Endometrium (tissue), 2 donors: Measurements from ENCODE around the gene PANX2.
"Not testable (repeated sequence)": the region's sequence is repeated elsewhere in the genome, so short reads cannot be mapped to it uniquely, and the experiment has no call there.

Experiments
- FAIRE-seq: peaks from 2 replicates; lab custom pipeline; 2012; peaks lifted over from hg19 to GRCh38; lab: Jason Lieb, UNC
- donor health status: control.
- donor health status: control.

PANX2 gene

DNA sequence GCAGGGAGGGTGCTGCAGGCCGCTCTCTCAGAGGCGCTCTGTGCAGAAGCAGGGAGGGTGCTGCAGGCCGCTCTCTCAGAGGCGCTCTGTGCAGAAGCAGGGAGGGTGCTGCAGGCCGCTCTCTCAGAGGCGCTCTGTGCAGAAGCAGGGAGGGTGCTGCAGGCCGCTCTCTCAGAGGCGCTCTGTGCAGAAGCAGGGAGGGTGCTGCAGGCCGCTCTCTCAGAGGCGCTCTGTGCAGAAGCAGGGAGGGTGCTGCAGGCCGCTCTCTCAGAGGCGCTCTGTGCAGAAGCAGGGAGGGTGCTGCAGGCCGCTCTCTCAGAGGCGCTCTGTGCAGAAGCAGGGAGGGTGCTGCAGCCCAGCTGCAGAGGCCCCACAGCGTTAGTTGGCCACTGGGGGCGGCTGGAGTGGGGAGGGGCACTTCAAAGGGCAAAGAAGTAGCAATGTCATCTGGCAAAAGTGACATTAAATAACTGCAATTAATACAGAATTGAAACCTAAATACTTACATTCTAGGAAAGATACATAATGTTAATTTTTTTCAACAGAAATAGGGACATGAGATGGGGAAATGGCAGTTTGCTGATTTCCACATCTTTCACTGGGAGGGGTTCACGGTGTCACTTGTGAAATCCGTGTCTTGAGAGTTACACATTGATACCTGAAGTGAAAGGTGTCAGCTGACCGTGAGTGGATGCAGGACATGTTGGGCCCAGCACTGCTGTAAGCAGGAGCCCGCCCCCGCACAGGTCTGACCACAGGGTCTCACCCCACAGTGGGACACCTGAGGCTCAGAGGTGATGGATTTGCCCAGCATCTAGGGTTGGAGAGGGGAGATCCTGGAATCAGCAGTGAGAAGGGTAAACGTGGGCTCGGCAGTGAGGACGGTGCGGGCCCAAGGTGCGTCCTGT is 23.0 kb upstream of the PANX2 start:
- FAIRE-seq: not testable (repeated sequence)

DNA sequence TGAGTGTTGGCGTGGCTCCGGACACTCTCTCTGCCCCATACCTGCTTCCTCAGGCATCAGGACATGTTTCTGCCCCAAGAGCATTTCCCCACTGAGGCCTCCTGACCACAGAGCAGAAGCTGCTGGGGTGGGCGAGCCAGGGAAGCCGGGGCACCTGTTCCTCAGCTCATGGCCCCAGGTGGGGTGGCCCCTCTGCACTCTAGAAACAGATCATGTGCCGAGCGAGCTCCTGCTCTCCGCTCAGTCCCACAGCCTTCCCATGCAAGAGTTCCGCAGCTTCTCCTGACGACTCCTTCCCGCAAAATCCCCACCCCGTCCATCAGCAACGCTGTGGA is 22.4 kb upstream of the PANX2 start:
- FAIRE-seq: no peak

DNA sequence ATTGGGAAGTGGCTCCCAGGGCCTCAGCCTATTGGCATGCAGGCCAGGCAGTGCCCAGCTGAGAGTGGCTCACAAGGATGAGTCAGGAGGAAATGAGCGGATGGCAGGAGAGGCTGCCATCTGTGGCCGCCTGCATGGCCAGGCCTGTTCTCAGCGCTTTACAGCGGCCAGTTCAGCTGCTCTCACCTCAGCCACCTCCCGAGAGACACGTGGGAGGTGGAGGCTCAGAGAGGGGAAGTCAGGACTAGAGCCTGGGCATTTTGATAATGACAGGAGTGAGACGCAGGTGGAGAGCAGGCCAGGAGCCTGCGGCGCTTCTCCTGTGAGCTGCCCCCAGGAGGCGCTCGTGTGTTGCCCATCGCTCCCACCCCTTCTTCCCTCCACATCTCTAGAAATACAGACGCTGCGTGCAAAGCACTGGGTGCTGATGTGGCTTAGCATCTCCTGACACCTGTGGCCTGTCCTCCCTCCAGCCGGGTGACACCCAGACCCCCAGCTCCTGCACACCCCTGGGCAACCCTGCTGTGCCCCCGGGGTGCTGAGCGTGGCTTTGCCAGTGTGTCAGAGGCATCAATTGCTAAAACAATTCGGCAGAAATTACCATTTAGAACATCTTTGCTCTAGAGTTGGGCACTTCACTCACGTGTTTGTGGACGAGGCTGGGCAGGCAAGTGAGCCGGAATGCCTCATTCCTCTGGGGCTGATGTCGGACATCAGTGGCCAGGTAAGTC is 21.4 kb upstream of the PANX2 start:
- no peak for FAIRE-seq

DNA sequence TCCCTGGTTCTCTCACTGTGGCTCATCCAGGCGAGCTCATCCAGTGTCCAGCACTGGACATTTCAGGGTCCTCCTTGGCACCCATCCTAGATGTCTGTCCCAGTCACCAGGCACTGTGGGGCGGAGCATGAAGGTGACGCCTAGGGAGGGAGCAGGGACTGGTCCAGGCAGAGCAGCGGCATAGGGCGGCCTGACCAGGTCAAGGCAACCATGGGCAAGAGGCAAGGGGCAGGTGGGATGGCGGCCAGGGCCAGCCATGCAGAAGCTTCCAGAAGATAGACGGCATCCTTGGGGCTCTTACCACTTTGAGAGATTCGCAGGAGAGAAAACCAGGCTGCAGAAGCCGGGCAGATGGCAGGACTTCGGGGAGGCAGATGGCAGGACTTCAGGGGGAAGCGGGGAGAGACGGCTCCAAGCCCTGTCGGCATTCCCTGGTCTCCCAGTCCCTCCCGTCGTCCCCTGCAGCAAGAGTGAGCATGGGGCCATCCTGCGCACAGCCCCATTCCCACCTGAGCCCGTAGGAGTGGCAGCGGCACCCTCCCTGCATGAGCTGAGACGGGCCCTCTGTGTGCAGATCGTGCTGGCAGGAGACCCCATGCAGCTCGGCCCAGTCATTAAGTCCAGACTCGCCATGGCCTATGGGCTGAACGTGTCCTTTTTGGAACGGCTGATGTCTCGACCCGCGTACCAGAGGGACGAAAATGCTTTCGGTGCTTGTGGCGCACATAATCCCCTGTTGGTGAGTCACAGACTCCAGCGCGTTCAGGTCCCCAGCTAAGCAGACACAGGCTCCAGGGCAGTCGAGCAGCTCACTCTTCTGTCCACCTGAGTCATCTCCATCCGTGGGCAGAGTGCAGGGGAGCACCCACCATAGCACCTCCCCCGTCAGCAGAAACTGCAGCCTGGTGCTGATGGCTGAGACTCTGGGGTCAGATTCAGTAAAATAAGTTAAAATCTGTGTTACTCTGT is 20.1 kb upstream of the PANX2 start:
- FAIRE-seq: no peak

- no peak for FAIRE-seq
These were observed 18.7 kb upstream of the PANX2 start for GRCh38 chr22:50151571-50152537.

DNA sequence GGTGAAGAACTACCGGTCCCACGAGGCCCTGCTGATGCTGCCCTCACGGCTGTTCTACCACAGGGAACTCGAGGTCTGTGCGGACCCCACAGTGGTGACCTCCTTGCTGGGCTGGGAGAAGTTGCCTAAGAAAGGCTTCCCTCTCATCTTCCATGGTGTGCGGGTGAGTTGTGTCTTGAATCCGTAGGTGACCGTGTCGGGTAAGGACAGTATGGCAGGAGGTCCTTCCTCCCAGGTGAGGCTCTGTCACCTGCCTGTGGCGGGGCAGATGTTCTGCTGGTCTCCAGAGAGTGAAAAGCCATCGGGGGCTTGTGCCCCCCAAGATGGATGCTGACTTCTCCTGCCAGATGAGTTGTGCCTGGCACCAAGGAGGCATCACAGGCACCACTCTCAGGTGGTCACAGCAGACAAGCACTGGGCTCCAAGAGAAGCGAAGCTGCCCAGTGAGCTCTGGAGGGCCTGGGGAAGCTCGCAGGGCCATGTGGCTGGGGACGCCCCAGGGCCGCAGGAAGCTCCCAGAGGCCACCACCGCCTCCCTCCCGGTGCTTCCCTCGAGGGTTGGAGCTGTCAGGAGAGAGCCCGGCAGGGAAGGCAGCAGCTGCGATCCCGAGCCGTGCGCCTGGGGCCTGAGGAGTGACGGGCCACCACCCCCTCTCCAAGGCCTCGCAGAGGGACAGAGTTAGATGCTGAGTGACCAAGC is 17.3 kb upstream of the PANX2 start:
- FAIRE-seq: no peak

DNA sequence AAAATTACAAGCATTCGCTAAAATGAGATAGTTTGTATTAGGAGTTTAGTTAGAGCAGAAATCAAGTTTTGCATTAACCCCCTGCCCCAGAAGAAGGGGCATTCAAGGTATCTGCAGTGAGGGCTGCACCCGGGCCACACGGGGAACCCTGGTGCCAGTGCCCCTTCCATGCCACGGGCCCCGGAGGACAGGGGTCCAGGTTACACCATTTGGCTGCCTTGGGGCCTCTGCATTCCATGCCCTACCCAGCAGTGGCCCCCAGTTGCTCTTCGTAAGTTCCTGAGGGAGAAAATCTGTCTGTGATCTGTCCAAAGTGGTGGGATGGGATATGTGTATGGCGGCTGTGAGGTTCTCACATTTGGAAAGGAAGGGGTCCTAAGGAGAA is 16.8 kb upstream of the PANX2 start:
- FAIRE-seq: no peak

DNA sequence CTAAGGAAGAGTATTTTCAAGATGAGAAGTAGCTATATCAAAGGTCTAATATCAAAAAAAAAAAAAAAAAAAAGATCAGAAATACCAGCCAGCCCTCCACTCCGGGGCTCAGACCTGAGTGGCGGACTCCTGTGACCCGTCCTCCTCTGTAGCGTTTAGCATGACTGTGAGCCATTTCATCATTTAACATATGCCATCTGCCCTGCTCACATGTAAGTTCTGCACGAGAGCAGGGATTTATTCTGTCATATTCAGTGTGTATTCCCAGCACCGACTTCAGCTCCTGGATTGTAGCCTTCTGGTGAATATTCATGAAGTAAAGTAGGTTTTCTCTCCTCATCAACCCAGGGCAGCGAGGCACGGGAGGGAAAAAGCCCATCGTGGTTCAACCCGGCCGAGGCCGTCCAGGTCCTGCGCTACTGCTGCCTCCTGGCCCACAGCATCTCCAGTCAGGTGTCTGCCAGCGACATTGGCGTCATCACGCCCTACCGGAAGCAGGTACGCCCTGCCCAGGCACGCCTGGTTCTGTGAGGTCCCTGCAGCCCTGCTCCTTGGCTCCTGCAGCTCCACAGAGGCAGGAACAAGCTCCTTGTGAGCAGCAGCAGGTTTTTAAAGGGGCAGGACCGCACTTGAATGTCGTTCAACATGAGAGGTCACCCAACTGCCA is 12.7 kb upstream of the PANX2 start:
- no peak for FAIRE-seq

DNA sequence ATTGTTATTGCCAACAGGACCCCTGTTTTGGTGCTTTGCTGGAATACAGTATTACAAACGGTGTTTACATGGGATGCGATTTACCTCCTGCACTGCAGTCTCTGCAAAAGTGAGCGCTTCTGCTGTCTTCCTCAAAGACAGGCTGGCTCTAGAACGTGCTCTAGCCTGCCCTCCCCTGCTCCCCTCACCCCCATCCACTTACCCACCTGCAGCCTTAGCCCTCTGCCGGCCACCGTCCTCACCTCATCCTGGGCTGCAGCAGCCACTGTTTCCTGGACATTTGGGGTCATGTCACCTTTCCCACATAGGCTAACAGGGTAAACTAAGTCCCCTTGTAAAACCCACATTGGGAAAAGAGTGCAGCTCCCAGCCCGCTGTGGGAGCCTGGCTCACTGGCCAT is 9.6 kb upstream of the PANX2 start:
- no peak for FAIRE-seq

GRCh38 chr22:50161508-50162390 is 8.8 kb upstream of the PANX2 start:
- no peak for FAIRE-seq

DNA sequence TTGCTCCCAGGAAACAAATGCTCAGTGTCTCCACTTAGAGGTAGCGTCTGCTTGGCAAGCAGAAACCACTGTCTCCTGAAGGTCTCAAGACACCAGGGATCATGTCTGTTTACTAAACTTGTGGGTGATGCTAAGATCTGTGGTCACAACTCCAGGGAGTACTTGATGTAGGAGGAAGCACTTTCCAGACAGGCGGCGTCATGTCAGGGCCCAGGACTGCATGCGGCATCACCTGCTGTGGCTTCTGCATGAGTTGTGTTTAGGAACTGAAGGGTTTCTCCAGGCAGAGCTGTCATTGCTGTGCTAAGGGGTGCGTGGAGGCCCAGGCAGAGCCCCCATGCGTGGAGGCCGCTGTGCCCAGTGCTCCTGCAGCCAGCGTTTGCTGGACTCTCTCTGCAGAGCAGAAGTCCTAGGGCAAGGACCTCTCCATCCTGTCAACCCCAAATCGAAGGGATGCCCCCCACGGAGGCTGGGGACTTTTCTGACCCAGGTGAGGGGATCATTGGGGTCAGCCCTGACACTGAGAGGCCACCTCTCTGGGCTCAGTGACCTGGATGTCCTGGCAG is 8.1 kb upstream of the PANX2 start:
- no peak for FAIRE-seq

- FAIRE-seq: no peak
These were observed 5.0 kb upstream of the PANX2 start for GRCh38 chr22:50165436-50166123.

DNA sequence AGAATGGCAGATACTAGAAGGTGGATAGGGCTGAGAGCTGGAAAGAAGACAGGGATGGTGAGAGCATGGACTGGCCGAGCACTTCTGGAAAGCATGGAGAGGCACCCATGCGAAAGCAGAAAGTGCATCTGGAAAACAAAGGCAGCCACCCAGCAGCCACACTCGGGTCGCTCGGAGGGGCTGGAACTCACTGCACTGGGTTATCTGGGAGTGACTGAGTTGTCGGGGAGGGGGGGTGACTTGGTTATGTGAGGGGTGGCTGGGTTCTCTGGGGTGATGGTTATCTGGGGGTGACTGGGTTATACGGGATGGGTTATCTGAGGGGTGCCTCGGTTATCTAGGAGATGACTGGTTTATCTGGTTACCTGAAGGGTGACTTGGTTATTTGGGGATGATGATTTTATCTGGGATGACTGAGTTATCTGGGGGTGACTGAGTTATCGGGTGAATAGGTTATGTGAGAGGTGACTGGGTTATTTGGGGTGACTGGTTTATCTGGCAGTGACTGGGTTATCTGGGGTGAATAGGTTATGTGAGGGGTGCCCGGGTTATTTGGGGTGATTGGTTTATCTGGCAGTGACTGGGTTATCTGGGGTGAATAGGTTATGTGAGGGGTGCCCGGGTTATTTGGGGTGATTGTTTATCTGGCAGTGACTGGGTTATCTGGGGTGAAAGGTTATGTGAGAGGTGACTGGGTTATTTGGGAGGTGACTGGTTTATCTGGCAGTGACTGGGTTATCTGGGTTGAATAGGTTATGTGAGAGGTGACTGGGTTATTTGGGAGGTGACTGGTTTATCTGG is 2.6 kb upstream of the PANX2 start:
- FAIRE-seq: no peak

GRCh38 chr22:50168490-50169180 is 1.9 kb upstream of the PANX2 start:
- FAIRE-seq: not testable (repeated sequence)

DNA sequence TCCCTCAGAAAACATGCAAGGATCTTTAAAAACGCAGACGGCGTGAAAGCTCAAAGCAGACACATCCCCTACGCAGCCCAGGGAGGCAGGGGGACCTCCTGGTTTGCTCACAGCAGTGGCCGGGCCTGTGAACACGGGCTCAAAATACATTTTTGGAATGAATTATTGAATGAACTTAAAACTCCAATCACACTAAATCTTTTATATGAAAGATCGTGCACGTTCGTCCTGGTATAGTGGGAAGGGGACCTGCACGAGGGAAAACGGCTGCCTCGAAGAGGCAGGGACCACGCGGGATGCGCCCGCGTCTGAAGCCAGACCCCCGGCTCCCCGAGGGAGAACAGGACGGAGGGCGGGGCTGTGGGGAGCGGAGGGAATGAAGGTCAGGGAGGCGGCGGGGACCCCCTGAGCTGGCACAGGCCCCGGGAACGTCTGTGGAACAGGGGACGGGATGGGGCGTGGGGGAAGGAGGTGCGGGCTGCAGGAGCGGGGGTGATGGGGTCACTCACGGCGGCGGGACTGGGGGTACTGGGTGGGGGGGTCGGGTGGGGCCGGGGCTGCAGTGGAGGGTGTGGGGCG is 1.3 kb upstream of the PANX2 start:
- no peak for FAIRE-seq

GRCh38 chr22:50169774-50170341 is 673 bp upstream of the PANX2 start:
- no peak for FAIRE-seq
